Fibroblast of lung (primary cell): Measurements from ENCODE around the gene ELP4.

ENCODE experiments used
- CTCF ChIP-seq, 2 donors: IDR thresholded peaks in 1 of 2; conservative IDR thresholded peaks in 1 of 2; 1 replicate in 1 of 2; 2 replicates in 1 of 2; pipeline ENCODE4 v1.5.1; 2011 to 2012; ENCODE audit warnings: low read length in 2 of 2, control low read depth in 1 of 2, inconsistent platforms in 1 of 2, low read depth in 1 of 2, mild to moderate bottlenecking in 1 of 2
- EZH2 ChIP-seq: IDR thresholded peaks from 2 replicates; pipeline ENCODE4 v1.5.1; 2012; ENCODE audit warnings: low read length, control low read depth, mild to moderate bottlenecking; ENCODE audit errors: missing control alignments

- TF ChIP-seq CTCF (conservative IDR thresholded peaks at IDR 0.05 in 1 of 2, IDR thresholded peaks at IDR 0.05 in 1 of 2; ENCODE audit: low read depth in 1 of 2, low read length in 2 of 2): no peak
- no peak for TF ChIP-seq EZH2
Observed at GRCh38 chr11:31818425-31818755, 308.8 kb downstream of the ELP4 start.
